ENCODE data around the gene IL1RAPL1. TPM values are rescaled to one million over a fixed set of nuclear protein-coding genes. Genes with fewer than 3 reads are reported as not detected.

The IL1RAPL1 gene
- total and polyA plus RNA-seq, 9 of the 15 experiments (the other 6 are each of a cell fraction or from before 2014, with no cell fraction given) = 0.04 to 0.07 (median 0.04) TPM; not detected in 6

DNA sequence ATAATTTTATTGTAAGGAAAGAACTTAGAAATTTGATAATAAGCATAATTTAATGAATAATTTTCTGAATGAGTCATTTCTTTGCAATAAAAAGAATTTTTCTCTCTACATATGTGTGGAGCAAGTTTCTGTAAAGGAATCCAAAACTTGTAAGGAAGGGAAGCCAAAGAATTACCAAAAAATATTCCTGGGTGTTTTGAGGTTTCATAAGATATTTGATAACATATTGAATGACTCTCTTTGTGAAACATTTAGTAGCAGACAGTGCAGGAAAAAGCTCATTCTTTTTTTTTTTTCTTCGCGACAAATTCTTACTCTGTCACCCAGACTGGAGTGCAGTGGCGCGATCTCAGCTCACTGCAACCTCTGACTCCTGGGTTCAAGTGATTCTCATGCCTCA lies 1159.1 kb downstream of the IL1RAPL1 start:
- H4K20me1 ChIP-seq (replicated peaks; ENCODE audit: control insufficient read depth, insufficient read depth, low read length) = no peaks in the 10 kb centered on the region
- DNase-seq (ENCODE audit: extremely low read depth in 1 of 4, low spot score in 3 of 4) (no peak), FAIRE-seq (no peak), ATAC-seq (no peak)
- no peaks in the 10 kb centered on the region for H3K9me1 ChIP-seq (ENCODE audit: control insufficient read depth, insufficient read depth, low read length)
- in situ Hi-C loops (cut with MboI) (no loop called here), intact Hi-C loops (cut with micrococcal nuclease) (no loop called here)
- no peaks in the 10 kb centered on the region for H3K4me1 ChIP-seq (replicated peaks in 1 of 2; ENCODE audit: control insufficient read depth in 2 of 2, insufficient read depth in 2 of 2, low read length in 2 of 2)
- no TSS peak for BruUV-seq (replicated peaks)
- no peaks in the 10 kb centered on the region for H3K27me3 ChIP-seq (ENCODE audit: control insufficient read depth in 2 of 2, insufficient read depth in 2 of 2, low read length in 2 of 2)
- no peaks in the 10 kb centered on the region for H3K36me3 ChIP-seq (ENCODE audit: control insufficient read depth, insufficient read depth, low read length)
- POLR2A ChIA-PET = no interaction called here
- CTCF ChIA-PET (ENCODE audit: low intra/inter-chr PET ratio) = no interaction called here
- no peak overlapping the region for H3K4me2 ChIP-seq (ENCODE audit: insufficient read depth, low read length)
- WGBS (ENCODE audit: insufficient coverage, low coverage, missing lambda C conversion rate) = 0% methylated on average over 2 of the region's 4 CpGs
- H3K79me2 ChIP-seq (ENCODE audit: control insufficient read depth, insufficient read depth, low read length) = no peaks in the 10 kb centered on the region
- no peak overlapping the region for H3K4me3 ChIP-seq
- H3K9ac ChIP-seq (ENCODE audit: insufficient read depth in 1 of 2, low read depth in 2 of 2, low read length in 2 of 2) = no peak overlapping the region
- no peaks in the 10 kb centered on the region for H3K9me3 ChIP-seq (replicated peaks; ENCODE audit: control insufficient read depth, insufficient read depth, low read depth, low read length)
- no peak overlapping the region for H2AFZ ChIP-seq (ENCODE audit: low read depth, low read length)
- H3K27ac ChIP-seq (ENCODE audit: extremely low read depth, low read depth, low read length) = no peak overlapping the region
- TF ChIP-seq, protein P1, sequence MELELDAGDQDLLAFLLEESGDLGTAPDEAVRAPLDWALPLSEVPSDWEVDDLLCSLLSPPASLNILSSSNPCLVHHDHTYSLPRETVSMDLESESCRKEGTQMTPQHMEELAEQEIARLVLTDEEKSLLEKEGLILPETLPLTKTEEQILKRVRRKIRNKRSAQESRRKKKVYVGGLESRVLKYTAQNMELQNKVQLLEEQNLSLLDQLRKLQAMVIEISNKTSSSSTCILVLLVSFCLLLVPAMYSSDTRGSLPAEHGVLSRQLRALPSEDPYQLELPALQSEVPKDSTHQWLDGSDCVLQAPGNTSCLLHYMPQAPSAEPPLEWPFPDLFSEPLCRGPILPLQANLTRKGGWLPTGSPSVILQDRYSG (tag; conservative IDR thresholded peaks at IDR 0.05; ENCODE audit: low read depth) = no peak
- TF ChIP-seq MCM2 (IDR thresholded peaks at IDR 0.05; ENCODE audit: low read depth) (no peak), ZNF518B (CRISPR knock-in tag; IDR thresholded peaks at IDR 0.05) (no peak), HNRNPUL1 (IDR thresholded peaks at IDR 0.05; ENCODE audit: low read length) (no peak), GTF2F1 (IDR thresholded peaks at IDR 0.05; ENCODE audit: low read depth, low read length) (no peak), SRF (CRISPR knock-in tag; IDR thresholded peaks at IDR 0.05) (no peak), CSDE1 (IDR thresholded peaks at IDR 0.05) (no peak), TAF1 (IDR thresholded peaks at IDR 0.05; ENCODE audit: control insufficient read depth, extremely low read depth, insufficient read depth, low read length, severe bottlenecking) (no peak), MCM7 (IDR thresholded peaks at IDR 0.05) (no peak), U2AF1 (optimal IDR thresholded peaks at IDR 0.05; ENCODE audit: low read depth, low read length) (no peak), DNMT1 (IDR thresholded peaks at IDR 0.05) (no peak), HMGN3 (IDR thresholded peaks at IDR 0.05; ENCODE audit: borderline replicate concordance, extremely low read depth, insufficient read length, low read depth, low read length) (no peak), TEAD1 (CRISPR knock-in tag; IDR thresholded peaks at IDR 0.05) (no peak), ZNF23 (CRISPR knock-in tag; IDR thresholded peaks at IDR 0.05) (no peak)
- TF ChIP-seq, protein P2, sequence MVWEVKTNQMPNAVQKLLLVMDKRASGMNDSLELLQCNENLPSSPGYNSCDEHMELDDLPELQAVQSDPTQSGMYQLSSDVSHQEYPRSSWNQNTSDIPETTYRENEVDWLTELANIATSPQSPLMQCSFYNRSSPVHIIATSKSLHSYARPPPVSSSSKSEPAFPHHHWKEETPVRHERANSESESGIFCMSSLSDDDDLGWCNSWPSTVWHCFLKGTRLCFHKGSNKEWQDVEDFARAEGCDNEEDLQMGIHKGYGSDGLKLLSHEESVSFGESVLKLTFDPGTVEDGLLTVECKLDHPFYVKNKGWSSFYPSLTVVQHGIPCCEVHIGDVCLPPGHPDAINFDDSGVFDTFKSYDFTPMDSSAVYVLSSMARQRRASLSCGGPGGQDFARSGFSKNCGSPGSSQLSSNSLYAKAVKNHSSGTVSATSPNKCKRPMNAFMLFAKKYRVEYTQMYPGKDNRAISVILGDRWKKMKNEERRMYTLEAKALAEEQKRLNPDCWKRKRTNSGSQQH (CRISPR knock-in tag; IDR thresholded peaks at IDR 0.05) = no peak
- TF ChIP-seq, protein P3, sequence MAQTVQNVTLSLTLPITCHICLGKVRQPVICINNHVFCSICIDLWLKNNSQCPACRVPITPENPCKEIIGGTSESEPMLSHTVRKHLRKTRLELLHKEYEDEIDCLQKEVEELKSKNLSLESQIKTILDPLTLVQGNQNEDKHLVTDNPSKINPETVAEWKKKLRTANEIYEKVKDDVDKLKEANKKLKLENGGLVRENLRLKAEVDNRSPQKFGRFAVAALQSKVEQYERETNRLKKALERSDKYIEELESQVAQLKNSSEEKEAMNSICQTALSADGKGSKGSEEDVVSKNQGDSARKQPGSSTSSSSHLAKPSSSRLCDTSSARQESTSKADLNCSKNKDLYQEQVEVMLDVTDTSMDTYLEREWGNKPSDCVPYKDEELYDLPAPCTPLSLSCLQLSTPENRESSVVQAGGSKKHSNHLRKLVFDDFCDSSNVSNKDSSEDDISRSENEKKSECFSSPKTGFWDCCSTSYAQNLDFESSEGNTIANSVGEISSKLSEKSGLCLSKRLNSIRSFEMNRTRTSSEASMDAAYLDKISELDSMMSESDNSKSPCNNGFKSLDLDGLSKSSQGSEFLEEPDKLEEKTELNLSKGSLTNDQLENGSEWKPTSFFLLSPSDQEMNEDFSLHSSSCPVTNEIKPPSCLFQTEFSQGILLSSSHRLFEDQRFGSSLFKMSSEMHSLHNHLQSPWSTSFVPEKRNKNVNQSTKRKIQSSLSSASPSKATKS (CRISPR knock-in tag; IDR thresholded peaks at IDR 0.05) = no peak

All from K562 (cell line).